ENCODE measurements around the gene MAP1B.

The MAP1B gene

GRCh38 chr5:72226950-72227349 is 119.7 kb downstream of the MAP1B start:
- peaks cover 11 to 93% of the 10 kb centered on the region in 2 experiments for H3K36me3 ChIP-seq (ENCODE audit: control insufficient read depth in 1 of 2, insufficient read depth in 2 of 2, low read depth in 1 of 2, low read length in 2 of 2)
- H2BK5ac ChIP-seq (ENCODE audit: low read depth, low read length, poor library complexity, severe bottlenecking), result no peak overlapping the region
- no peak overlapping the region for H2AFZ ChIP-seq (ENCODE audit: low read depth, low read length)
- peaks cover 10% of the 10 kb centered on the region for H3K79me1 ChIP-seq (replicated peaks; ENCODE audit: low read length, poor library complexity, severe bottlenecking)
- no peak overlapping the region for H2BK15ac ChIP-seq (ENCODE audit: low read depth, poor library complexity, severe bottlenecking)
- H2AK5ac ChIP-seq (ENCODE audit: low read length, severe bottlenecking), result no peak overlapping the region
- H2BK120ac ChIP-seq (ENCODE audit: low read depth, low read length), result no peak overlapping the region
- H4K8ac ChIP-seq (ENCODE audit: low read length), result no peak overlapping the region
- no peak overlapping the region for H4K91ac ChIP-seq (ENCODE audit: low read length)
- no peak for DNase-seq
- peaks cover 2% of the 10 kb centered on the region for H3K4me1 ChIP-seq (ENCODE audit: control insufficient read depth, insufficient read depth, low read depth, low read length)
- no peak overlapping the region for H3K14ac ChIP-seq (ENCODE audit: low read length in 2 of 2)
- H2BK12ac ChIP-seq (ENCODE audit: low read length in 2 of 2), result no peak overlapping the region
- H3K27ac ChIP-seq (ENCODE audit: low read length, poor library complexity, severe bottlenecking), result no peak overlapping the region
- H3K4me3 ChIP-seq (ENCODE audit: insufficient read depth in 1 of 2, low read depth in 1 of 2, low read length in 2 of 2), result no peak overlapping the region
- no peak overlapping the region for H3K4me2 ChIP-seq (ENCODE audit: low read length, poor library complexity, severe bottlenecking)
- no peak overlapping the region for H3K4ac ChIP-seq (ENCODE audit: low read depth in 1 of 2, low read length in 2 of 2)
- no peak overlapping the region for H3K23ac ChIP-seq (ENCODE audit: low read length in 2 of 2)
- H3K18ac ChIP-seq (ENCODE audit: low read depth in 1 of 2, low read length in 2 of 2), result no peak overlapping the region
- 98% methylated on average over 2 of the region's 2 CpGs for whole genome bisulfite sequencing
- no peaks in the 10 kb centered on the region for H3K27me3 ChIP-seq (ENCODE audit: control insufficient read depth in 1 of 2, insufficient read depth in 1 of 2, low read length in 2 of 2)
- H3K9me3 ChIP-seq (ENCODE audit: control insufficient read depth, low read length), result no peaks in the 10 kb centered on the region
- no peak overlapping the region for H3K9ac ChIP-seq (ENCODE audit: low read length)

GRCh38 chr5:72228960-72229359 is 121.7 kb downstream of the MAP1B start:
- no peak overlapping the region for H3K4me3 ChIP-seq (ENCODE audit: insufficient read depth in 1 of 2, low read depth in 1 of 2, low read length in 2 of 2)
- no peak overlapping the region for H4K8ac ChIP-seq (ENCODE audit: low read length)
- DNase-seq, result no peak
- WGBS, result 100% methylated on average over 3 of the region's 3 CpGs
- no peak overlapping the region for H3K14ac ChIP-seq (ENCODE audit: low read length in 2 of 2)
- no peak overlapping the region for H3K18ac ChIP-seq (ENCODE audit: low read depth in 1 of 2, low read length in 2 of 2)
- no peak overlapping the region for H3K9ac ChIP-seq (ENCODE audit: low read length)
- peaks cover 11 to 89% of the 10 kb centered on the region in 2 experiments for H3K36me3 ChIP-seq (ENCODE audit: control insufficient read depth in 1 of 2, insufficient read depth in 2 of 2, low read depth in 1 of 2, low read length in 2 of 2)
- H2BK15ac ChIP-seq (ENCODE audit: low read depth, poor library complexity, severe bottlenecking), result no peak overlapping the region
- H2AFZ ChIP-seq (ENCODE audit: low read depth, low read length), result no peak overlapping the region
- H3K4me2 ChIP-seq (ENCODE audit: low read length, poor library complexity, severe bottlenecking), result no peak overlapping the region
- H3K27me3 ChIP-seq (ENCODE audit: control insufficient read depth in 1 of 2, insufficient read depth in 1 of 2, low read length in 2 of 2), result no peaks in the 10 kb centered on the region
- no peak overlapping the region for H2AK5ac ChIP-seq (ENCODE audit: low read length, severe bottlenecking)
- H2BK120ac ChIP-seq (ENCODE audit: low read depth, low read length), result no peak overlapping the region
- no peak overlapping the region for H2BK12ac ChIP-seq (ENCODE audit: low read length in 2 of 2)
- H3K4ac ChIP-seq (ENCODE audit: low read depth in 1 of 2, low read length in 2 of 2), result no peak overlapping the region
- H3K9me3 ChIP-seq (ENCODE audit: control insufficient read depth, low read length), result no peaks in the 10 kb centered on the region
- H3K4me1 ChIP-seq (ENCODE audit: control insufficient read depth, insufficient read depth, low read depth, low read length), result peaks cover 2% of the 10 kb centered on the region
- no peak overlapping the region for H3K27ac ChIP-seq (ENCODE audit: low read length, poor library complexity, severe bottlenecking)
- peaks cover 10% of the 10 kb centered on the region for H3K79me1 ChIP-seq (replicated peaks; ENCODE audit: low read length, poor library complexity, severe bottlenecking)
- H3K23ac ChIP-seq (ENCODE audit: low read length in 2 of 2), result no peak overlapping the region
- H2BK5ac ChIP-seq (ENCODE audit: low read depth, low read length, poor library complexity, severe bottlenecking), result no peak overlapping the region
- no peak overlapping the region for H4K91ac ChIP-seq (ENCODE audit: low read length)

- peaks cover 5% of the 10 kb centered on the region for H3K79me1 ChIP-seq (replicated peaks; ENCODE audit: low read length, poor library complexity, severe bottlenecking)
- no peak overlapping the region for H3K4me3 ChIP-seq (ENCODE audit: insufficient read depth in 1 of 2, low read depth in 1 of 2, low read length in 2 of 2)
- no peak overlapping the region for H2BK120ac ChIP-seq (ENCODE audit: low read depth, low read length)
- no peak overlapping the region for H3K14ac ChIP-seq (ENCODE audit: low read length in 2 of 2)
- H4K91ac ChIP-seq (ENCODE audit: low read length), result no peak overlapping the region
- H4K8ac ChIP-seq (ENCODE audit: low read length), result no peak overlapping the region
- H2AK5ac ChIP-seq (ENCODE audit: low read length, severe bottlenecking), result no peak overlapping the region
- H3K4me2 ChIP-seq (ENCODE audit: low read length, poor library complexity, severe bottlenecking), result no peak overlapping the region
- no peak overlapping the region for H2BK12ac ChIP-seq (ENCODE audit: low read length in 2 of 2)
- H2BK15ac ChIP-seq (ENCODE audit: low read depth, poor library complexity, severe bottlenecking), result no peak overlapping the region
- no peak overlapping the region for H2AFZ ChIP-seq (ENCODE audit: low read depth, low read length)
- peak; percentile 36 for DNase-seq
- no peaks in the 10 kb centered on the region for H3K4me1 ChIP-seq (ENCODE audit: control insufficient read depth, insufficient read depth, low read depth, low read length)
- H3K9ac ChIP-seq (ENCODE audit: low read length), result no peak overlapping the region
- H3K23ac ChIP-seq (ENCODE audit: low read length in 2 of 2), result no peak overlapping the region
- H3K9me3 ChIP-seq (ENCODE audit: control insufficient read depth, low read length), result no peaks in the 10 kb centered on the region
- H2BK5ac ChIP-seq (ENCODE audit: low read depth, low read length, poor library complexity, severe bottlenecking), result no peak overlapping the region
- H3K27ac ChIP-seq (ENCODE audit: low read length, poor library complexity, severe bottlenecking), result no peak overlapping the region
- peaks cover 4 to 69% of the 10 kb centered on the region in 2 experiments for H3K36me3 ChIP-seq (ENCODE audit: control insufficient read depth in 1 of 2, insufficient read depth in 2 of 2, low read depth in 1 of 2, low read length in 2 of 2)
- no peaks in the 10 kb centered on the region for H3K27me3 ChIP-seq (ENCODE audit: control insufficient read depth in 1 of 2, insufficient read depth in 1 of 2, low read length in 2 of 2)
- H3K4ac ChIP-seq (ENCODE audit: low read depth in 1 of 2, low read length in 2 of 2), result no peak overlapping the region
- 90% methylated on average over 3 of the region's 6 CpGs for WGBS
- no peak overlapping the region for H3K18ac ChIP-seq (ENCODE audit: low read depth in 1 of 2, low read length in 2 of 2)
These were observed 124.9 kb downstream of the MAP1B start for GRCh38 chr5:72231991-72232703.

- peaks cover 5% of the 10 kb centered on the region for H3K79me1 ChIP-seq (replicated peaks; ENCODE audit: low read length, poor library complexity, severe bottlenecking)
- H3K23ac ChIP-seq (ENCODE audit: low read length in 2 of 2), result no peak overlapping the region
- H4K91ac ChIP-seq (ENCODE audit: low read length), result no peak overlapping the region
- H2BK5ac ChIP-seq (ENCODE audit: low read depth, low read length, poor library complexity, severe bottlenecking), result no peak overlapping the region
- no peaks in the 10 kb centered on the region for H3K9me3 ChIP-seq (ENCODE audit: control insufficient read depth, low read length)
- no peak overlapping the region for H3K18ac ChIP-seq (ENCODE audit: low read depth in 1 of 2, low read length in 2 of 2)
- H3K27me3 ChIP-seq (ENCODE audit: control insufficient read depth in 1 of 2, insufficient read depth in 1 of 2, low read length in 2 of 2), result no peaks in the 10 kb centered on the region
- H3K4me1 ChIP-seq (ENCODE audit: control insufficient read depth, insufficient read depth, low read depth, low read length), result no peaks in the 10 kb centered on the region
- H3K4ac ChIP-seq (ENCODE audit: low read depth in 1 of 2, low read length in 2 of 2), result no peak overlapping the region
- no peak overlapping the region for H3K4me3 ChIP-seq (ENCODE audit: insufficient read depth in 1 of 2, low read depth in 1 of 2, low read length in 2 of 2)
- H3K36me3 ChIP-seq (ENCODE audit: control insufficient read depth in 1 of 2, insufficient read depth in 2 of 2, low read depth in 1 of 2, low read length in 2 of 2), result peaks cover 4 to 69% of the 10 kb centered on the region in 2 experiments
- 100% methylated on average over 1 of the region's 2 CpGs for WGBS
- H2BK12ac ChIP-seq (ENCODE audit: low read length in 2 of 2), result peak overlapping the region in 1 of 2 experiments; percentile 10
- H2AK5ac ChIP-seq (ENCODE audit: low read length, severe bottlenecking), result no peak overlapping the region
- no peak overlapping the region for H4K8ac ChIP-seq (ENCODE audit: low read length)
- no peak for DNase-seq
- H3K27ac ChIP-seq (ENCODE audit: low read length, poor library complexity, severe bottlenecking), result no peak overlapping the region
- H2AFZ ChIP-seq (ENCODE audit: low read depth, low read length), result no peak overlapping the region
- H2BK120ac ChIP-seq (ENCODE audit: low read depth, low read length), result no peak overlapping the region
- no peak overlapping the region for H3K14ac ChIP-seq (ENCODE audit: low read length in 2 of 2)
- H3K4me2 ChIP-seq (ENCODE audit: low read length, poor library complexity, severe bottlenecking), result no peak overlapping the region
- H2BK15ac ChIP-seq (ENCODE audit: low read depth, poor library complexity, severe bottlenecking), result no peak overlapping the region
- no peak overlapping the region for H3K9ac ChIP-seq (ENCODE audit: low read length)
These were observed 125.6 kb downstream of the MAP1B start for GRCh38 chr5:72232838-72233237.

Measured in mesenchymal stem cell (in vitro differentiated cells and primary cell).